Measurements from ENCODE around the gene FAM181A.

- no peak for TF ChIP-seq POLR2AphosphoS5 (IDR thresholded peaks at IDR 0.05)
- TF ChIP-seq POLR2A (IDR thresholded peaks at IDR 0.05): no peak
Measured at GRCh38 chr14:93960774-93961438, 33.8 kb downstream of the FAM181A start.

All from spleen (tissue), 3 donors.